IMR-90 (cell line): ENCODE measurements around the gene PDCD6IP.

ENCODE experiments used
- BHLHE40 ChIP-seq: fragments of 150-350 bp; IDR thresholded peaks from 2 replicates; pipeline ENCODE4 v1.6.1; 2016; ENCODE audit warnings: mild to moderate bottlenecking, low read depth, low read length
- CEBPB ChIP-seq: IDR thresholded peaks from 2 replicates; pipeline ENCODE4 v1.6.1; 2012; ENCODE audit warnings: low read depth, low read length, improper control_type of control experiment
- CHD1 ChIP-seq: IDR thresholded peaks from 2 replicates; pipeline ENCODE4 v1.6.1; 2012; ENCODE audit warnings: low read depth, low read length, improper control_type of control experiment
- FOS ChIP-seq: fragments of 150-350 bp; IDR thresholded peaks from 2 replicates; pipeline ENCODE4 v1.6.1; 2016; ENCODE audit warnings: low read depth, low read length
- MAFK ChIP-seq: IDR thresholded peaks from 2 replicates; pipeline ENCODE4 v1.6.1; 2012; ENCODE audit warnings: low read depth, low read length, improper control_type of control experiment
- MXI1 ChIP-seq: IDR thresholded peaks from 2 replicates; pipeline ENCODE4 v1.6.1; 2012; ENCODE audit warnings: low read depth, mild to moderate bottlenecking, low read length, moderate library complexity, borderline replicate concordance
- NFE2L2 ChIP-seq: fragments of 150-350 bp; IDR thresholded peaks from 2 replicates; pipeline ENCODE4 v1.6.1; 2016; ENCODE audit warnings: low read depth, mild to moderate bottlenecking, low read length
- POLR2A ChIP-seq: IDR thresholded peaks from 2 replicates; pipeline ENCODE4 v1.6.1; 2012; ENCODE audit warnings: mild to moderate bottlenecking, low read depth, low read length
- RAD21 ChIP-seq: IDR thresholded peaks from 2 replicates; pipeline ENCODE4 v1.6.1; 2012; ENCODE audit warnings: low read length, improper control_type of control experiment
- RCOR1 ChIP-seq: IDR thresholded peaks from 2 replicates; pipeline ENCODE4 v1.6.1; 2012; ENCODE audit warnings: mild to moderate bottlenecking, low read length, improper control_type of control experiment; ENCODE audit not compliant: insufficient replicate concordance
- RFX5 ChIP-seq: IDR thresholded peaks from 2 replicates; pipeline ENCODE4 v1.8.0; 2012; ENCODE audit warnings: low read depth, mild to moderate bottlenecking, low read length, moderate library complexity
- SMC3 ChIP-seq: fragments of 150-350 bp; IDR thresholded peaks from 2 replicates; pipeline ENCODE4 v1.6.1; 2016; ENCODE audit warnings: low read depth, mild to moderate bottlenecking, antibody characterized with exemption, low read length, moderate library complexity
- TF ChIP-seq, protein P1 (sequence below): conservative IDR thresholded peaks from 2 replicates; pipeline ENCODE4 v1.5.1; 2012; ENCODE audit warnings: mild to moderate bottlenecking, low read depth, low read length, improper control_type of control experiment
- TF ChIP-seq, protein P2 (sequence below): fragments of 150-350 bp; IDR thresholded peaks from 2 replicates; pipeline ENCODE4 v1.6.1; 2017; ENCODE audit warnings: mild to moderate bottlenecking, antibody characterized with exemption, low read length, low read depth

DNA sequence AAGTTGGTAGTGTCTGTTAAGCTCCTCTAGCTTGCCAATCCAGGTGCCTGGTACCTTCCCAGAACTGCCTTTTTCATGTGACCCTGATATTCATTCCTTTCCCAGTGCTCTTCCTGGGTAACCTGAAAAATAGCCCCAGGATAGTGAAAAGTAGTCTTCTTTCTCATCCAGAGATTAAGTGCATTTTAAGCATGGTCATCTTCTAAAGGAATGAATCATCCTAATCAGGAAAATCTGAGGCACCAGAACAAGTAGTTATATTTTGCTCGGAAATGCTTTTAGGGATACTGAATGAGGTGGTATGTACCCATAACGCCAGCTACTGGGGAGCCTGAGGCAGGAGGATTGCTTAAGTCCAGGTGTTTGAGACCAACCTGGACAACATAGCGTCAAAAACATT lies 23.1 kb upstream of the PDCD6IP start:
- TF ChIP-seq, protein P1, sequence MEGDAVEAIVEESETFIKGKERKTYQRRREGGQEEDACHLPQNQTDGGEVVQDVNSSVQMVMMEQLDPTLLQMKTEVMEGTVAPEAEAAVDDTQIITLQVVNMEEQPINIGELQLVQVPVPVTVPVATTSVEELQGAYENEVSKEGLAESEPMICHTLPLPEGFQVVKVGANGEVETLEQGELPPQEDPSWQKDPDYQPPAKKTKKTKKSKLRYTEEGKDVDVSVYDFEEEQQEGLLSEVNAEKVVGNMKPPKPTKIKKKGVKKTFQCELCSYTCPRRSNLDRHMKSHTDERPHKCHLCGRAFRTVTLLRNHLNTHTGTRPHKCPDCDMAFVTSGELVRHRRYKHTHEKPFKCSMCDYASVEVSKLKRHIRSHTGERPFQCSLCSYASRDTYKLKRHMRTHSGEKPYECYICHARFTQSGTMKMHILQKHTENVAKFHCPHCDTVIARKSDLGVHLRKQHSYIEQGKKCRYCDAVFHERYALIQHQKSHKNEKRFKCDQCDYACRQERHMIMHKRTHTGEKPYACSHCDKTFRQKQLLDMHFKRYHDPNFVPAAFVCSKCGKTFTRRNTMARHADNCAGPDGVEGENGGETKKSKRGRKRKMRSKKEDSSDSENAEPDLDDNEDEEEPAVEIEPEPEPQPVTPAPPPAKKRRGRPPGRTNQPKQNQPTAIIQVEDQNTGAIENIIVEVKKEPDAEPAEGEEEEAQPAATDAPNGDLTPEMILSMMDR, result no peak
- TF ChIP-seq FOS, result no peak
- TF ChIP-seq MAFK, result no peak
- no peak for TF ChIP-seq CEBPB
- TF ChIP-seq POLR2A, result no peak
- TF ChIP-seq, protein P2, sequence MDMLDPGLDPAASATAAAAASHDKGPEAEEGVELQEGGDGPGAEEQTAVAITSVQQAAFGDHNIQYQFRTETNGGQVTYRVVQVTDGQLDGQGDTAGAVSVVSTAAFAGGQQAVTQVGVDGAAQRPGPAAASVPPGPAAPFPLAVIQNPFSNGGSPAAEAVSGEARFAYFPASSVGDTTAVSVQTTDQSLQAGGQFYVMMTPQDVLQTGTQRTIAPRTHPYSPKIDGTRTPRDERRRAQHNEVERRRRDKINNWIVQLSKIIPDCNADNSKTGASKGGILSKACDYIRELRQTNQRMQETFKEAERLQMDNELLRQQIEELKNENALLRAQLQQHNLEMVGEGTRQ, result no peak
- no peak for TF ChIP-seq RFX5
- no peak for TF ChIP-seq BHLHE40
- no peak for TF ChIP-seq NFE2L2
- no peak for TF ChIP-seq SMC3
- no peak for TF ChIP-seq CHD1
- TF ChIP-seq RAD21, result no peak
- TF ChIP-seq RCOR1, result no peak
- no peak for TF ChIP-seq MXI1
